Renal cortical epithelial cell (primary cell): ENCODE data around the gene ADRA2C. TPM values are rescaled to one million over a fixed set of nuclear protein-coding genes. Genes with fewer than 3 reads are reported as not detected.

Experiments
- DNase-seq: peaks from one replicate; pipeline ENCODE4 v3.0.0-alpha.2; 2011; ENCODE audit warnings: low read depth
- total RNA-seq: library from RNA; depleted of rRNA; stranded (reverse); fragments of >200 nt; gene quantifications from 2 replicates; pipeline ENCODE4 v1.2.3, GENCODE V29; 2014

ADRA2C gene
- total RNA-seq, 1 donor from 2014 or later: 1.8 TPM

- DNase-seq: no peak
These were observed 5.3 kb upstream of the ADRA2C start for GRCh38 chr4:3760841-3761240.

DNA sequence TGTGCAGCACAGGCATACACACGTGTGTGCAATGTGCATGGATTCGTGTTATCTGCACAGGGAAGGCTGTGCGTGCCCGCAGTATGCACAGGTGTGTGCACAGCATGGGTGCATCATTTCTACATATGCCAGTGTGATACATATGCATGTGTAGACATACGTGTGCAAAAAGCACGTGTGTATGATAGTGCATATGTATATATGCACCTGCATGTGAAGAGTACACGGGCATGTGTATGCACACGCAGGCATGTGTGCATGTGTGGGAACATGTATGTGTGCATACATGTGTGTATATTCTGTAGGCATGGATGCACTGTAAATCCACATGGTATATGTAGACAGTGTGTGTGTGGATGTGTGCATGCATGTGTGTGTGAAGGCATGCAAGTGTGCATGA is 3.9 kb upstream of the ADRA2C start:
- DNase-seq: no peak

DNA sequence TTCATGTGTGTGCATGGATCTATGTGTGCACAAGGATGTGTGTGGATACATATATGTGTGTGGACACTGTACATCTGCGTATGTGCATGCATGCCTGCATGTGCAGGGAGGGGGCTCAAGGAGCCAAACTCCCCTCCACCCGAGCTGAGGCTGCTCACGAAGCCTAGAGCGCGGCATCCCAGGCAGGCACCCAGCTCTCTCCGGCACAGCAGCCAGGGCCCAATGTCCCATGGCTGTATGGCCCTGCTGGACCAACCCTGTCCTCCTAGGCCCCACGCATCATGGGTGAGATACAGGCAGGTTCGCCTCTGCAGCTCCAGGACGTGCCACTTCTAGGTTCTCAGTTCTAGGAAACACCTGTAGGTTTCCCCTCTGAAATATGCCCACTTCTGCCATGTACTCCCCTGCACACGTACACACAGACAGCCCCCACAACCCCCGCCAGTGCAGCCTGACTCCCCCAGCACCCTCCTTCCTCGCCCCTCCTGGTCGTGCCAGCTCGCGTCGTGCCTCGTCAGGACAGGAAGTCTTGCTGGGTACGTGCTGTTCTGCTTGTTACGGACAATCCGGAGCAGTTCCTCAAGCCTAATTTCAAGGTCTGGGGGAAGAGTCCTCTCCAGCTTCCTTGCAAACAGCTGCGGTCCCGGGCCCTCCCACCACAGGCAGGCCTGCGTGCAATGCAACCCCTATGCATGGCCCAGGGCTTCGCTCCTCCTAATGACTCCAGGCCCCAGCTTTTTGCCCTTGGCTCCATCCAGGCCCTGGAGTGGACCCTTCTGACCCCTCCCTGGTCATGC is 3.2 kb upstream of the ADRA2C start:
- no peak for DNase-seq

DNA sequence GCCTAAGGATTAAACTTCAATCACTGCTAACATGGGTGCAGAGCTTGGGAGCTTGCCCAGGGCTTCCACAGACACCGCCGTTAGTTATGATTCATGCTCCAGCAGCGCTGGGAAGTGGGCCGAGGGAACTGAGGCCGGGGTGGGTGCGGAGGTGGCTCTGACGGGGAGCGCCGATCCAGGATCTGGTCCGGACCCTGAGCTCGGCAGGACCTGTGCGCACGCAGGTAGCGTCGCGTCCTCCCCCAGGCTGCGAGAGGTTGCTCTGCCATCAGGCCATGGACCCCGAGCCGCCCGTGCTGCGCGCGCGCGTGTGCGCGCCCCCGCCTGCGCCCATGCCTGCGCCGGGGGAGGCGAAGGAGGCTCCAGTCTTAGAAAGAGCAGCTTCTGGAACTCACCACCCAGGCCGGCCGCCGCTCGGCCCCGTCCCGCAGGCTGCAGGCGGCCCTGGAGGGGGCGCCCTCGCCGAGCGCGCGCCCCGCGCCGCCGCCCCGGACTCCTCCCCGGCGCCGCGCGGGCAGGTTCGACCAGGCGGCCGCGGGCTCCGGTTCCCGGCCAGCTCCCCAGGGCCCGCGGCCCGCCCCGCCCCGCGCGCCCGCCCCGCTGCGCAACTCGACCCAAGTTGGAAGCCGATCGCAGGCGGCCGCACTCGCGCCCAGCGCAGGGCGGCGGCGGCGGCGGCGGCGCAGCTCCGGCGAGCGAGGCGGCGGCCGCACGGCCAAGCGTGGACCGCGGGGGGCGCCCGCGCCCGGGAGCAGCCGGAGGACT is 732 bp upstream of the ADRA2C start:
- no peak for DNase-seq

DNA sequence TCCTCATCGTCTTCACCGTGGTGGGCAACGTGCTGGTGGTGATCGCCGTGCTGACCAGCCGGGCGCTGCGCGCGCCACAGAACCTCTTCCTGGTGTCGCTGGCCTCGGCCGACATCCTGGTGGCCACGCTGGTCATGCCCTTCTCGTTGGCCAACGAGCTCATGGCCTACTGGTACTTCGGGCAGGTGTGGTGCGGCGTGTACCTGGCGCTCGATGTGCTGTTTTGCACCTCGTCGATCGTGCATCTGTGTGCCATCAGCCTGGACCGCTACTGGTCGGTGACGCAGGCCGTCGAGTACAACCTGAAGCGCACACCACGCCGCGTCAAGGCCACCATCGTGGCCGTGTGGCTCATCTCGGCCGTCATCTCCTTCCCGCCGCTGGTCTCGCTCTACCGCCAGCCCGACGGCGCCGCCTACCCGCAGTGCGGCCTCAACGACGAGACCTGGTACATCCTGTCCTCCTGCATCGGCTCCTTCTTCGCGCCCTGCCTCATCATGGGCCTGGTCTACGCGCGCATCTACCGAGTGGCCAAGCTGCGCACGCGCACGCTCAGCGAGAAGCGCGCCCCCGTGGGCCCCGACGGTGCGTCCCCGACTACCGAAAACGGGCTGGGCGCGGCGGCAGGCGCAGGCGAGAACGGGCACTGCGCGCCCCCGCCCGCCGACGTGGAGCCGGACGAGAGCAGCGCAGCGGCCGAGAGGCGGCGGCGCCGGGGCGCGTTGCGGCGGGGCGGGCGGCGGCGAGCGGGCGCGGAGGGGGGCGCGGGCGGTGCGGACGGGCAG is 792 bp downstream of the ADRA2C start:
- no peak for DNase-seq

DNA sequence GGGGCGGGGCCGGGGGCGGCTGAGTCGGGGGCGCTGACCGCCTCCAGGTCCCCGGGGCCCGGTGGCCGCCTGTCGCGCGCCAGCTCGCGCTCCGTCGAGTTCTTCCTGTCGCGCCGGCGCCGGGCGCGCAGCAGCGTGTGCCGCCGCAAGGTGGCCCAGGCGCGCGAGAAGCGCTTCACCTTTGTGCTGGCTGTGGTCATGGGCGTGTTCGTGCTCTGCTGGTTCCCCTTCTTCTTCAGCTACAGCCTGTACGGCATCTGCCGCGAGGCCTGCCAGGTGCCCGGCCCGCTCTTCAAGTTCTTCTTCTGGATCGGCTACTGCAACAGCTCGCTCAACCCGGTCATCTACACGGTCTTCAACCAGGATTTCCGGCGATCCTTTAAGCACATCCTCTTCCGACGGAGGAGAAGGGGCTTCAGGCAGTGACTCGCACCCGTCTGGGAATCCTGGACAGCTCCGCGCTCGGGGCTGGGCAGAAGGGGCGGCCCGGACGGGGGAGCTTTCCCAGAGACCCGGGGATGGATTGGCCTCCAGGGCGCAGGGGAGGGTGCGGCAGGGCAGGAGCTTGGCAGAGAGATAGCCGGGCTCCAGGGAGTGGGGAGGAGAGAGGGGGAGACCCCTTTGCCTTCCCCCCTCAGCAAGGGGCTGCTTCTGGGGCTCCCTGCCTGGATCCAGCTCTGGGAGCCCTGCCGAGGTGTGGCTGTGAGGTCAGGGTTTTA is 1.5 kb downstream of the ADRA2C start:
- DNase-seq: no peak

DNA sequence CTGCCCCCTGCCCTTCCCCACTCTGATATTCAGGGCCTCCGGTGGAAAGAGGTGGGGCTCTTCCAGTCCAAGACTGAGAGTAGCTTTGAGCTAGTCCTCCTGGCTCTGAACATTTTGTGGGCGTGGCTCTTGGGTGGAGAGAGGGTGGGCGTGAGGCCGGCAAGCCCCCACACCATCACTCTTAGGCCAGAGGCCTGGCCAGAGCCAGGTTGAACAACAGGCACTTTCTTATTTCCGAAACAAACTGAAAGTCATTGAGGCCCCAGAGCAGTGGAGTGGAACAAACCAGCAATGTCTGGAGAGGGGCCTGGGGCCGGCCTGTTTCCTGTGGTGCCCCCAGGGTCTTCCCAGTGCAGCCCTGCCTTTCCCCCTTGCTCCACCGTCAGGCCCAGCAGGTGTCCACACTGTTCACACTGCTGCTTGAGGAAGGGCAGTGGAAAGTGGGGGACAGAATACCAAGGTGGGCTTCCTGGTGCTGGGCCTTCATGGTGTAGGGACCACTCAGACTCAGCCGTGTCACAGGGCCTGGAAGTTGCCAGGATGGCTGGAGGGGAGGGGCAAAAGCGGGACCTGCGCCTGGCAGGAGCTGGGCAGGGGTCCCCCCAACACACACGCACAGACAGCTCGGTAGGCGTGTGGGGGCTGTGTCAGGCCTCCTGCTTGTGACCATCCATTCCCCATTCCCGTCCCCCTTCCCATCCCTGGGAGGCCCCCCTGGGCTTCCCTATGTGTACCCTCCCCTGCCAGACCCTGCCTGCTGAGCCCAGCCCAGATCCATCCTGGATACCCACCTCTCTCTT is 2.9 kb downstream of the ADRA2C start:
- no peak for DNase-seq

DNA sequence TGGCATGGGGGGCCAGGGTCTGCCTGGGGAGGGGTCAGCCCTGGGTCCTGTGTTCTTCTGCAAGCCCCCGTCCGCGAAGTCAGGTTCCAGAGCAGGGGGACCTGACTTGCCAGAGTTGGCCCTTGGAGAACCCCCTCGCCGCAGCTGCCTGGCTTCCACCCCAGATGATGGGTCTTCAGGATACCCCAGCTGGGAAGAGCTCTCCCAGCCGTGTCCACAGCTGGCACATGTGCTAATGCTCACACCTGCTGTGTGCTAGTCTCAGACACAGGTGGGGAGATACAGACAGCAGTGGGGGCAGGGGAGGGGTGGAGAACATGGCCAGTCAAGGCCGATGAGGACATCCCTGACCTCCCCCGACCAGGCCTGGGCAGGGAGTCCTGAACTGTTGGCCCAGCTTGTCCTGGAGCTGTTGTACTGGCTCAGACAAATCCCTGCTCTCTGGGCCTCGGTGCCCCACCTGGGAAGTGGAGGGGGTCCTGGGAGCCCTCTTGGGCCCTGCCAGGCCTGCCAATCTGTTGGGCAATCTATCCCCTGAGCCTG is 3.5 kb downstream of the ADRA2C start:
- DNase-seq: no peak

DNA sequence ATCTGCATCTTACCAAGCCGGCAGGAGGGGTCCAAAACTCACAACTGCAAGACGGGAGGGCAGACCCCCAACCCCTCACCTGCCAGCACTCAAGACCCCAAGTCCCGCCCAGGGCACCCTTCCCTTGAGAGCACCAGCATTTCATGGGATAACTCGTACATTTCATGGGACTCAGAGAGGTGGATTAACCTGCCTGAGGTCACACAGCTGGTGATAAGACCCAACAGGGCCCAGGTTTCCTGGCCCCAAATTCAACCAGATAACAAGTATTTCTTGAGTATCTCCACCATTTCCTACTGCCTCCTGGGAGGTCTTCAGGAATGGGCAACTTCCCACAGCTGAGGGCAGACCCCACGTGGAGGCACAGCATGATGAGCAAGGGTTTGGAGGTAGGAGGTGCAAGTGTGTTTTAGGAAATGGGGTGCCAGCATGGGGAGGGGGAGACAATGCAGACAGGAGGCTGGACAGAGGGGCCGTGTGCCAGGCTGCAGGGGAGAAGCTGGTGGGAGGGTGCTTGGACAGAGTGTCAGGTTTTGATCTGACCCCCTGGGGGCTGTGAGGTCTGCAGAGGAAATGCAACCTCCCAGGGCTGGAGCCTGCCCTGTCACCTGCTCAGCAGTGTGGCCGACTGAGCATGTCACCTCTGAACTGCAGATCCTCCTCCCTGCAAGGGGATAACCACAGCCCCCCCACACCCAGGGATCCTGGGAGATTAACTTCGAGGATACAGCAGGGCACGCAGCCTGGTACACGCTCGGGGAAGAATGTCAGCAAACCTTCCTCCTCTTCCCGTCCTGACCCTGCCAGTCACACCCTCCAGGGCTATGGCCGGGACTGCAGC is 4.4 kb downstream of the ADRA2C start:
- no peak for DNase-seq

- no peak for DNase-seq
These were observed 5.1 kb downstream of the ADRA2C start for GRCh38 chr4:3771164-3771809.

DNA sequence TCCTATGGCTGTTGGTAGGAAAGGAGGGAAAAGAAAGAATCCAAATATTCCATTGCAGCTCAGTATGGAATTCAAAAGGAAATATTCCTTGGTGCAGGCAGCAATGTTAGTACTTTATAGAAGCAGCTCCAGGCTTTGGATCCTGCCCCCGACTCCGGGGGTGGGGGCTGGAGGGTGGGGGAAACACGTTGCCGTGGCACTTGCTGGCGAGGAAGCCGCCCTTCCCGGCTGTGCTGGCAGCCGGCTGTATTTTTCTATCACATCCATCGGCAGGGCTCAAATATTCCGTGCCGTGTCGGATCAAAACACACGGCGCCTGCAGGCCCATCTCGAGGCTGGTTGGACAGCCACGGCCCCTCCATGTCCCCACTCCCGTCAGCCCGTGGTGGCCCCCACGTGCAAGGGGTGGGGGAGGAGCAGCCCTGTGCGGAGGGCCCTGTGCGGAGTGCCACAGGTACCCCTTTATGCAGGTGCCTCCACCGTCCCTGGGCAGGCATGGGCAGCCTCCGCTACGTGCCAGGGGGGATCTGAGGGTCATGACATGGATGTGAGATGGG is 5.8 kb downstream of the ADRA2C start:
- no peak for DNase-seq

DNA sequence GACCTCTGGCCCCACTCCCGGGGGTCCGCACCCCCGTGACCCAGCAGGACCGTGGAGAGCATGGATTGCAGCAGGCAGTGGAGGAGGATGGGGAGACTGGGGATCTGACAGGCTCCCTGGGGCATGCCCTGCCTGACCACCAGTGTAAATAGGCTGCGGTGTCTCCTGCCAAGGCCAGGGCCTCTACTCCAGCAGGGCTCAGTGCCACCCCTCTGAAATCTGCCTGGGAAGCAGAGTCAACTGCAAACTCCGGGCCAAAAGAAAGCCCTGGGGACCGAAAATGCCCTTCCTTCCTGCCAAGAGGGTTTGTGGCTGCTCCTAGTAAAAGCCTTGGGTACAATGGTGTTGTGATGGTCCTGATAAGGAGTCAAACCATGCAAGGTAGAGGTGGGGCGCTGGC is 6.4 kb downstream of the ADRA2C start:
- DNase-seq: no peak

DNA sequence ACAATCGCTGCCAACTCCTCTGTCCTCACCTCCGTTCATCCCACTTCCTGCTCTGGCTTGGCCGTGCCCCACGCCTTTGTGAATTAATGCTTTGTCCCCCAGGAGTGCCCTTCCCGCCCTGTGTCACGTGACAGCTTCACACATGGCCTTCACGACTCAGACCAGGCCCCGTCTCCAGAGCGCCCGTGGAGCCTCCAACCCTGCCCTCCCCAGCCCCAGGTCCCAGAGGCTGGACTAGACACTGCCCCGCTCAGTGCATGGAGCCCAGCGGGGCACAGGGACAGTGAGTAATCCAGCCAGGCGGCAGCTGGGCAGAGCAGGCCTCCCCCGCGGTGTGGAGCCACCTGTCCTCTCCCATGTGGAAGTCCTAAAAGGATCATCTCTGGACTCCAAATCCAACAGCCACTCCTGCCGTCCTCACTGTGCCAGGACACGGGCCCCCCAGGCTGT is 7.4 kb downstream of the ADRA2C start:
- DNase-seq: no peak

- DNase-seq: no peak
These were observed 8.2 kb downstream of the ADRA2C start for GRCh38 chr4:3774253-3774883.

GRCh38 chr4:3775005-3775404 is 8.8 kb downstream of the ADRA2C start:
- DNase-seq: no peak

GRCh38 chr4:3775576-3775975 is 9.4 kb downstream of the ADRA2C start:
- DNase-seq: no peak

DNA sequence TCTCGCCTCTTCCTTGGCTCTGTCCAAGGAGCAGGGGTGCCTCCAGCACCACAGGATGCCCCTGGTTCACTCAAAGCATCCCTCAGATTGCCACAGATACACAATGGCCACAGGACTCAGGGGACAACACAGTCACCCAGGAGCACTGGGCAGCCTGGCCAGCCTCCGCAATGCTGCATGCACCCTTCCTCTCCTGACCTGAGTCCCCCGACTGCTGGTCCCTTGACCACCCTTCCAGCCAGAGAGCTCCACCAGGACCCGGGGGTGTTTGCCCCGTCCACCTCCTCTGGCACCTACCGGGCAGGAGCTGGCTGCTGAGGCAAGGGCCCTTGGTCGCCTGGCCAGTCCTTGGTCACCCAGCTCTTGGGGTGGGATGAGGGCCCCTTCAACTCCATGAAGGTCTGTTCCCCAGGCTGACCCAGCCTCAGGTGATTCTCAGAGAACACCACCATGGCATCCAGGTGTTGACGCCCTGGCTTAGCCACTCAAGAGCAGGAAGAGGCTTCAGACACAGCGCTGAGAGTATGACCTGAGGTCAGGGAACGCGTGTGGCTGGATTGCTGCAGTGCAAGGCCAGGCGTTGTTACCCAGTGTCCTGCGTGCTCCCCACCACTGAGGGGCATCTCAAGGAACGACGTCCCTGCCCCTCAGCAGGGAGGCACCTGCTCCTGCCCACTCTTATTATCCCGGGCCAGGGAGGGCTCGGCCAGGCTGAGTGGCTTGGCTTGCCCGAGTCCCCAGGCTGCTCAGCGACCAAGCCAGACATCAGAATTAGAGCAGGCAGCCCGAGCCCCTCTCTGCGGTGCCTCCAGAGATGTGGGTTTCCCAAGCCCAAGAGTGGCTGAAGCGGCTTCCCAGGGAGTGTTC is 10.2 kb downstream of the ADRA2C start:
- DNase-seq: no peak
